Measurements from ENCODE around the gene CDRT15L2.
"Not testable (repeated sequence)": the region's sequence is repeated elsewhere in the genome, so short reads cannot be mapped to it uniquely, and the experiment has no call there.

GRCh38 chr17:20559018-20559417 is 20.5 kb upstream of the CDRT15L2 start:
- not testable (repeated sequence) for TF ChIP-seq POLR2A, CTCF (IDR thresholded peaks at IDR 0.05)
